Stromal cell of bone marrow (primary cell): ENCODE measurements around the gene MIS18A.

Experiments used
- DNase-seq: peaks from one replicate; pipeline ENCODE4 v3.0.0-alpha.2; 2012; ENCODE audit warnings: low read depth

MIS18A gene

GRCh38 chr21:32253215-32253641 lies 25.6 kb downstream of the MIS18A start:
- no peak for DNase-seq

- no peak for DNase-seq
These were observed 26.7 kb downstream of the MIS18A start for GRCh38 chr21:32252136-32252535.

GRCh38 chr21:32249511-32250280 lies 29.2 kb downstream of the MIS18A start:
- DNase-seq: no peak

DNA sequence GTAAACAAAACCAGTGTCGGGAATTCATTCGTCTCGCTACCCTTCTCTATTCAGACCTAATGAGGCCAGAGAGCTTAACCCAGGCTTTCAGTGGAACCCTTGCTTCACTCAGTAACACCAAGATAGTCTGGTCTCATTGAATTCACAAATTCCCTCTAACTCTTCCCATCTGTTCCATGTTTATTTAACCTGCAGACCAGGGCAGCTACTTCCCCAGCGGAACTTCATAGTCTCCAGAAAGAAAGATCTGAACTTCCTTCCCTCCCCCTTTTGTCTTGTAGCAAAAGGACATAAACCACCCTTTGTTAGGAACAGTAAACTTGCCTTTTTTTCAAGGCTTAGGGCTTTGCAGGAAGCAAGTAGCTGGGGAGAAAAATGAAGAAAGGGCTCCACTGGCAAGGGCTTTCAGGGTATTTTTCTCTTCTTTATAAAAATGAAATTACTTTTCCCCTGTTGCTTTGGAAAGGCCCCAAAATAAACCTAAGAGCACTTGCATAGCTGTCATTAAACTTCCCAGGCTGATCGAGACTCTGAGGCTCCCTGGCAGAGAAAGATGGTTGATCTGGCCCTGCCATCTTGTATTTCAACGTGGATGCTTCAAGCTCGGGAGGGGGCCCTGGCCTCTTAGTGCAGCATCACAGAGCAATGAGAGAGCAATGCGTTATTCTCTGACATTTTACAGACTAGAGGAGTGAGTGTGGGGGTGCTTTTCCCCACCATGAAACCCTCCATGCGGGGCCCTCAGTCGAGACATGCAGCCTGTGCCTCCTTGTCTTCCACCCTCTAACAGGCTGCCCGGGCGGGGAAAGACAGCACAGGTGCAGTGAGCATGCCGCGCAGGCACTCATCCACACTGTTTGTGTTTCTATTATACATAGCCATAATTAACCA lies 30.0 kb downstream of the MIS18A start:
- DNase-seq: no peak

DNA sequence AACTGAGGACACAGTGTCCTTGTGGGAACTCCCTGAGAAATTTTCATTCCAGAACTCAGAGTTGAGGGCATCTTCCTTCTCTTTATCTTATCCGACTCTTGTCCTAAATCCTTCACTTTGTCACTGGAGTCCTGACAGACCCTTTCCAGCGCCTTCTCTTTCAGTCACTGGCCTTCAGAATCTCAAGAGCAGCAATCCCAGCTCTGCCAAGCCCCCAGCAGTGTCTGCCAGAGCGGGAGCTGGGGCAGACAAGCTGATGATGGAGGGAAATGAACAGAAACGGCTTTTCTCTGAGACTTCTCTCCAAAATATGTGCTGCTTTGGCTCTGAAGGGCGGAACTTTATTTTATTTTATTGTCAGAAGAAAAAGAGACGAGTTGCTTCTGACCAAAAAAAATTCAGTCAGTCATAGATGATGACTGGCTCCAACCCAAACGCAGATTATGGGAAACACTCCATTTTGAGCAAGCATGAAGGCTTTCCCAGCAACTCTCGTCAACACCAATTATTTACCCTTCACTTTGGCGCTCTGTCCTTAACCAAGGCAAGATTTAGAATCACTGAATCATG lies 32.2 kb downstream of the MIS18A start:
- DNase-seq: no peak

- no peak for DNase-seq
These were observed 32.9 kb downstream of the MIS18A start for GRCh38 chr21:32245971-32246370.

GRCh38 chr21:32240851-32241687 lies 37.8 kb downstream of the MIS18A start:
- peak; percentile 26 for DNase-seq

GRCh38 chr21:32239551-32239950 lies 39.3 kb downstream of the MIS18A start:
- DNase-seq: no peak

DNA sequence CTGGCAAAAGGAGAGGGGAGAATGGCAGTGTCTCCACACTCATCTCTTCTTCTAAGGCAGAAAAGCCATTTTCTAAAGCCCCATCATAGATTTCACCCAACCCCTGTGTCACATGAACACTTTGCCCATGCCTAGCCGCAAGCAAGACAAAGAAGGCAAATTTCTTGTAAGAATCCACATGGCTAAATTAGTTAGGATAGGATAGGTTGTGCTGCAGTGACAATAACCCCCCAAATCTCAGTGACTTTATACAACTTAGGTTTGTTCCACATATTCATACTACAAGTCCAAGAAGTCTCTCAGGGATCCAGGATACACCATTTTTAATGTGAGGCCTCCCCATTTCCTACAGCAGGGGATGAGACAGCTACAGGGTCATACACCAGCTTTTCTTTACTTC lies 40.8 kb downstream of the MIS18A start:
- no peak for DNase-seq

GRCh38 chr21:32237021-32237420 lies 41.8 kb downstream of the MIS18A start:
- no peak for DNase-seq

GRCh38 chr21:32233722-32234301 lies 45.0 kb downstream of the MIS18A start:
- DNase-seq: no peak

DNA sequence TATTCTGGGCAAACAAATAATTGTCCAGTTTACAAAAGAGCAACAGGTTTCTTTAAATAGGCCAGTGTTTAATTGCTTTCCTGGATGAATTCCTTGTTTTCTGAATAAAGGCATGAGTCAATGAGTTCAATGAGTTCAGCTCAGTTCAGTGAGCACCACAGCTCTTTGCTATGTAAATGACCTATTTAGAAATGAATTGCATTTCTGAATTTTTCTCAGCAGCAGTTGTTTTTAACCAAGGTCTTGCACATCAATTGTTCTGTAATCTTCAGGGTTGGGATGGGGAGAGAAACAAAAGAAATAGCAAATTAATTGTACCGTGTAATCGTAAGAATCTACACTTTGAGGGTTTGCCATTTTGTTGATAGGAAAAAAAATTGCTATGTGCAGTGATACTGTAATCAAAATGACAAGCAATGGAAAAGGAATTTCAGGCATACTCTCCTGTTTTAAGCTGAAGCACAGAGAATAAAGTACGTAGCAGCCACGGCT lies 45.7 kb downstream of the MIS18A start:
- DNase-seq: no peak

DNA sequence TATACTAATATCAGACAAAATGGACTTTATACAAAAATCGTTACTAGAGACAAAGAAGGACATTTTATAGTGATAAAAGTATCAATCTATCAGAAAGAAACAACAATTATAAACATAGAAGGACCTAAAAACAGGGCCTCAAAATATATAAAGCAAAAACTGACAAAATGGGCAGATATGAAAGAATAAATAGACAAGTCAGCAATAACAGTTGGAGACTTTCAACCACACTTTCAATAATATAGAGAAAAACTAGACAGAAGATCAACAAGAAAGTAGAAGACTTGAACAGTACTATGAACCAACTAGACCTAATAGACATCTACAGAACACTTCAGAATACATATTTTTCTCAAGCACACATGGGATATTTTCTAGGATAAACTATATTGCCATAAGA lies 52.4 kb downstream of the MIS18A start:
- no peak for DNase-seq
